ENCODE results near the gene TPST1. TPM values are rescaled to one million over a fixed set of nuclear protein-coding genes. Genes with fewer than 3 reads are reported as not detected.

TPST1 gene
- total RNA-seq, 1 donor from 2014 or later: 30.0 TPM

DNA sequence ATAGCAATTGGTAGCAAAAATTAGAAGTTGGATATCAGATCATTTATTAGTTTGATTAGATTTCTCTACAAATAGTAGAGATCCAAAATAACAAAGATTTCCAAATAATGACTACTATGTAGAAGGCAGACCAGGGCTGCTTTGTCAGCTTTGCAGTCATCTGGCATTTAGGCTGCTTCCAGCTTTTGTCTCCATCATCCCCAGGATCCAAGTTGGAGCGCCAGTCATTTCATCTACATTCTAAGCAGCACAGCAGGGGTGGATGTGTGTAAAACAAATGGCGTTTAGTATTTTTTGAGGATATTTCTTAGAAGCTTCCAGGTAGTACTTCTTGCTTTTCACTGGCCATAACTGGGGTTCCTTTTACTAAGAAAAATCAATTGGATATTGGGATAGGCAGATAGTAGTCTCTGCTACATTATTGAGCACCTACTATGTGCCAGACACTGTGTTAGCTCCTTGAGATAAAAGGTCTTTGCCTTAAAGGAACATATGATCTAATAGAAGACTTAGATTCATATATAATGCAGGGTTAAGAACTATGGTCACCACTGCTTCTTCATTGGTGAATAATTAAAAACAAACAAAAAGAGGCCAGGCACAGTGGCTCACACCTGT is 41.5 kb downstream of the TPST1 start:
- TF ChIP-seq, protein P1, sequence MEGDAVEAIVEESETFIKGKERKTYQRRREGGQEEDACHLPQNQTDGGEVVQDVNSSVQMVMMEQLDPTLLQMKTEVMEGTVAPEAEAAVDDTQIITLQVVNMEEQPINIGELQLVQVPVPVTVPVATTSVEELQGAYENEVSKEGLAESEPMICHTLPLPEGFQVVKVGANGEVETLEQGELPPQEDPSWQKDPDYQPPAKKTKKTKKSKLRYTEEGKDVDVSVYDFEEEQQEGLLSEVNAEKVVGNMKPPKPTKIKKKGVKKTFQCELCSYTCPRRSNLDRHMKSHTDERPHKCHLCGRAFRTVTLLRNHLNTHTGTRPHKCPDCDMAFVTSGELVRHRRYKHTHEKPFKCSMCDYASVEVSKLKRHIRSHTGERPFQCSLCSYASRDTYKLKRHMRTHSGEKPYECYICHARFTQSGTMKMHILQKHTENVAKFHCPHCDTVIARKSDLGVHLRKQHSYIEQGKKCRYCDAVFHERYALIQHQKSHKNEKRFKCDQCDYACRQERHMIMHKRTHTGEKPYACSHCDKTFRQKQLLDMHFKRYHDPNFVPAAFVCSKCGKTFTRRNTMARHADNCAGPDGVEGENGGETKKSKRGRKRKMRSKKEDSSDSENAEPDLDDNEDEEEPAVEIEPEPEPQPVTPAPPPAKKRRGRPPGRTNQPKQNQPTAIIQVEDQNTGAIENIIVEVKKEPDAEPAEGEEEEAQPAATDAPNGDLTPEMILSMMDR (IDR thresholded peaks at IDR 0.05): no peak
- H3K4me3 Mint-ChIP-seq (ENCODE audit: unreplicated experiment): no peak overlapping the region
- DNase-seq (ENCODE audit: low spot score): no peak
- H3K9me3 Mint-ChIP-seq (ENCODE audit: low read depth): no peaks in the 10 kb centered on the region
- H3K4me1 Mint-ChIP-seq (ENCODE audit: low read depth): peaks cover 27% of the 10 kb centered on the region
- H3K27ac Mint-ChIP-seq (ENCODE audit: unreplicated experiment): peak overlapping the region; percentile 75
- H3K27me3 Mint-ChIP-seq (ENCODE audit: low read depth): no peaks in the 10 kb centered on the region
- peaks cover 2% of the 10 kb centered on the region for H3K36me3 Mint-ChIP-seq (ENCODE audit: low read depth)

DNA sequence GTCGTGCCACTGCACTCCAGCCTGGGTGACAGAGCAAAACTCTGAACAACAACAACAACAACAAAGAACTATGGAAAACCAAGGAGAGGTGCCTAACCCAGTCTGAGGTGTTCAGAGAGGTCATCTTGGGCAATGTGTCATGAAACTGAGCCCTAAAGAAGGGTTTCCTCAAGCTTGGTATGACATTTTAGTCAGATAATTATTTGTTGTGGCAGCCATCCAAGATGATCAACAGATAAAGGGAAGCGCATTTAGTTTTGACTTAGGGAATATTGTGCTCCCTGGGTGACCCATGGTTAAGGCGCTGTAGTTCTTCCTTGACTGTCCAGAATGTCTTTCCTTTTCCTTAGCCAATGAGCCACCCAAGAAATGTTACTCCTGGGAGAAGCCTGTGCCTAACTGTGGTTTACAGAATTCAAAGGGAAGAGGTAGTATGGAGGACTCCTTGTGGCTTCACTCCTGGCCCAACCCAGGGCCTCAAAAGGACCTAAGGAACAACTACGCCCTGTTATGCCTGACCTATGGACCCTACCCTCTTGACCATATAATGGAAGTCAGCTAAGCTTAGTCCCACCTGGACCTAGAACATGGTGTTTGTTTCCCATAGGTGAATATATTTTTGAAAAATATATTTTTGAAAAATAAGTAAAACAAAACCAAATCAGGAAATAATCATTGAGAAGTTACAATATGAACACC is 42.4 kb downstream of the TPST1 start:
- H3K4me3 Mint-ChIP-seq (ENCODE audit: unreplicated experiment): no peak overlapping the region
- peaks cover 27% of the 10 kb centered on the region for H3K4me1 Mint-ChIP-seq (ENCODE audit: low read depth)
- H3K27me3 Mint-ChIP-seq (ENCODE audit: low read depth): no peaks in the 10 kb centered on the region
- no peak for DNase-seq (ENCODE audit: low spot score)
- H3K9me3 Mint-ChIP-seq (ENCODE audit: low read depth): no peaks in the 10 kb centered on the region
- no peak overlapping the region for H3K27ac Mint-ChIP-seq (ENCODE audit: unreplicated experiment)
- TF ChIP-seq, protein P1 (IDR thresholded peaks at IDR 0.05): no peak
- H3K36me3 Mint-ChIP-seq (ENCODE audit: low read depth): peaks cover 2% of the 10 kb centered on the region

DNA sequence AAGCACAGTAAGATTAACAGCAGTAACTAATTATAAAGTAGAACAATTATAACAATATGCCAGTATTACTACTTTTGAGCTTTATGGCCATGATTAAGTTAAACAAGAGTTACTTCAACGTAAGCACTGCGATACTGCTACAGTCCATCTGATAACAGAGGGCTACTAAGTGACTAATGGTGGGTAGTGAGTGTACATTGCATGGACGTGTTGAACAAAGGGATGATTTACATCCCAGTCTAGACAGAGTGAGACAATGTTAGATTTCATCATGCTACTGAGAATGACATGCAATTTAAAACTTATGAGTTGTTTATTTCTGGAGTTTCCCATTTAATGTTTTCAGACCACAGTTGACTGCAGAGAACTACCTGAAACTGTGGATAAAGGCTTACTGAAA is 45.6 kb downstream of the TPST1 start:
- H3K4me1 Mint-ChIP-seq (ENCODE audit: low read depth): peaks cover 20% of the 10 kb centered on the region
- H3K27me3 Mint-ChIP-seq (ENCODE audit: low read depth): no peaks in the 10 kb centered on the region

DNA sequence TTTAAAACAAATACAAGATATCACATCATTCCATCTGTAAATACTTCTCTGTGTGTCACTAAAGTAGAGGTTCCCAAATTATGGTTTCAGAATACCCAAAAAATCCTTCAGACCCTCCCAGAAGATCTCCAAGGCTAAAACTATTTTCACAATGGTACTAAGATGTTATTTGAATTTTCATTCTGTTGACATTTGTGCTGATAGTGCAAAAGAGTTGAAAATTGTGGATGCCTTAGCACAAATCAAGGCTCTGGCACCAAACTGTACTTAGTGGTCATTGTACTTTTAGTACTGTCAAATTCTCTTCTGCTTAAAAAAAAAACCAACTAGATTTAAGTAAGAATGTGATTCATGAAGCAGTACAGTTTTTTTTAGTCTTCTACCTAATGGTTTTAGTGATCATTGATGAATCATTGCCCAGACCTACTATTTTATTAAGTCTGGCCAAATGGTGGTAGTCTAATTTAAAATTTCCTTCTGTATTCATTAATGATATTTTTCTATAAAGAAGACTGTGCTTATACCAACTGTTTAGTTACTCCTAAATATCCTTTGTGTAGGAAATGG is 50.5 kb downstream of the TPST1 start:
- H3K4me1 Mint-ChIP-seq (ENCODE audit: low read depth): peaks cover 34% of the 10 kb centered on the region
- DNase-seq (ENCODE audit: low spot score): no peak
- no peaks in the 10 kb centered on the region for H3K9me3 Mint-ChIP-seq (ENCODE audit: low read depth)
- H3K27me3 Mint-ChIP-seq (ENCODE audit: low read depth): no peaks in the 10 kb centered on the region
- no peaks in the 10 kb centered on the region for H3K36me3 Mint-ChIP-seq (ENCODE audit: low read depth)
- no peak overlapping the region for H3K4me3 Mint-ChIP-seq (ENCODE audit: unreplicated experiment)
- peak overlapping the region; percentile 34 for H3K27ac Mint-ChIP-seq (ENCODE audit: unreplicated experiment)
- TF ChIP-seq, protein P1 (IDR thresholded peaks at IDR 0.05): no peak

More for the DNA sequence above, 45.6 kb downstream of the TPST1 start:
- peaks cover 2% of the 10 kb centered on the region for H3K36me3 Mint-ChIP-seq (ENCODE audit: low read depth)
- TF ChIP-seq, protein P1 (IDR thresholded peaks at IDR 0.05): no peak
- H3K4me3 Mint-ChIP-seq (ENCODE audit: unreplicated experiment): no peak overlapping the region
- no peaks in the 10 kb centered on the region for H3K9me3 Mint-ChIP-seq (ENCODE audit: low read depth)
- no peak for DNase-seq (ENCODE audit: low spot score)
- H3K27ac Mint-ChIP-seq (ENCODE audit: unreplicated experiment): peak overlapping the region; percentile 65

- peaks cover 30% of the 10 kb centered on the region for H3K4me1 Mint-ChIP-seq (ENCODE audit: low read depth)
- TF ChIP-seq, protein P1 (IDR thresholded peaks at IDR 0.05): no peak
- H3K27me3 Mint-ChIP-seq (ENCODE audit: low read depth): no peaks in the 10 kb centered on the region
- H3K36me3 Mint-ChIP-seq (ENCODE audit: low read depth): no peaks in the 10 kb centered on the region
- no peak for DNase-seq (ENCODE audit: low spot score)
- no peak overlapping the region for H3K4me3 Mint-ChIP-seq (ENCODE audit: unreplicated experiment)
- no peaks in the 10 kb centered on the region for H3K9me3 Mint-ChIP-seq (ENCODE audit: low read depth)
- H3K27ac Mint-ChIP-seq (ENCODE audit: unreplicated experiment): no peak overlapping the region
Measured at GRCh38 chr7:66256281-66256680, 51.1 kb downstream of the TPST1 start.

Measured in chondrocyte (in vitro differentiated cells).